CD4-positive, alpha-beta T cell treated with Interleukin-12 subunit alpha and Interleukin-12 subunit beta, for 1 hour (primary cell): ENCODE results near the gene ADORA1.

Experiments used
- DNase-seq: peaks from one replicate; pipeline ENCODE4 v3.0.0-alpha.2; 2020

Gene ADORA1

DNA sequence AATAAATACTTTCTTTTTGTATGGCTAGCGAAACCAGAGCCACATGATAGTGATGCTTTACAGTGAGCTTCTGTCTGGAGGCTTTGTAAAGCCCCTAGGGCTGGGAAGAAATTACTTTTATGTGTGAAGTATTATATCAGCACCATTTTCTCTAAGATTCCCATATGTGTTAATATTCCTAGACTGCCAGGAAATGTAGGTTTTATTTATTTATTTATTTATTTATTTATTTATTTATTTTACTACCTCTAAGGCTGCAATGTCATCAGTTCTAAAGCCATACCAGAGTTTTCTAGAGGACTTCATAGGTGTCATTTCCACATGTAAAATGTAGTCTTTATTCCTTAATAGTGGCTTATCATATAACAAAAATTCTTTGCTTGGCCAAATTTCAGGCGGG is 63.4 kb downstream of the ADORA1 start:
- DNase-seq, result no peak

DNA sequence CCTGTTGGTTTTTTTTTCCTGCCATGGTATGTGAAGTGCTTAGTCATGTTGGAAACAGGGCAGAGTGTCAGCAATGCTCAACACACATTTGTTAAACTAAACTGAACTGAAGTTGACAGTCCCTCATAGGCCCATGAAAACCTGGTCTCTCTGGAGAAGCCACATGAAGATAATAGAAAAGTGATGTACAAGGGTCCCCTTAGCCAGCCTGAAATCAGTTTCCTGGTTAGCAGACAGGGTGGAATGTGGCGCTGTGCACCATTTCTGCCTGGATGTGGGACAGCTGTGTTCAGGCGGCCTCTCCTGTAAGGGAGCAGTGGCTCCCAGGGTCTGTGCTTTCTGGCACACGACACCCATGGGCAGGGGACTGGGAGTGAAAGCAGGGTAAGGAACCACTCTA is 68.8 kb downstream of the ADORA1 start:
- no peak for DNase-seq

DNA sequence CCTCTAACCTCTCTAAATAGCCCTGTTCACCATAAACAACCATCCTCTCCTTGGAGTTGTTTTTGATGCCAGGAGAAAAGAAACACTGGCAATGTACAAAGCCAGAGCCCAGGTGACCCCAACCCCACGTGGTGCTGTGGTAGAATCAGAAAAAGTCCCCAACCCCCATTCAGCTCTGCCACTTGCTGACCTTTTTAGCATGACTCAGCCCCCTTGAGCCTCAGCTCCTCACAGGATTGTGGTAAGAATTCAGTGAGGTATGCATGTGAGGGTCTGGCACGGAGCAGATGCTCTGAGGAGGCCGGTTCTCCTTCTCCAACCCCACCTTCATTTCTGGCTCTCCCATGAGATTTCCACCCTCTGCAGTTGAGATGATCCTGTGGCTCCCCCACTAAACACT is 70.1 kb downstream of the ADORA1 start:
- DNase-seq, result no peak

DNA sequence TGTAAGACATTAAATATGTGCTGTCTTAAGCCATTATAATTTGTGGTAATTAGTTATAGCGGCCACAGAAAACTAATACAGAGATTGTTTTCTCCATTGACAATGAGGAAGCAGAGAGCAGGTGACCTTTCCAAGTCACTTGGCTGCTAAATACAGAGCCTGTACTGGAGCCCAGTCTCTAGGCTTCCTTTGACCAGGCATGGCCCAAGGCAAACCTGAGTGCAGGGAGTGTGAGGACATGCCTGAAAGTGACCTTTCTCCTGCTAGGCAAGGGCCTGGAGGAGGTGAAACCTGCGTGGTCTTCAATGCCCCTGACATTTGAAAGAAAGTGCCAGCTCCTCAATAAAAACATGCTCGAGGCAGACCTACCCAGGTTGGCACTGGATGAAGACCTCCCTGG is 71.5 kb downstream of the ADORA1 start:
- DNase-seq, result no peak

DNA sequence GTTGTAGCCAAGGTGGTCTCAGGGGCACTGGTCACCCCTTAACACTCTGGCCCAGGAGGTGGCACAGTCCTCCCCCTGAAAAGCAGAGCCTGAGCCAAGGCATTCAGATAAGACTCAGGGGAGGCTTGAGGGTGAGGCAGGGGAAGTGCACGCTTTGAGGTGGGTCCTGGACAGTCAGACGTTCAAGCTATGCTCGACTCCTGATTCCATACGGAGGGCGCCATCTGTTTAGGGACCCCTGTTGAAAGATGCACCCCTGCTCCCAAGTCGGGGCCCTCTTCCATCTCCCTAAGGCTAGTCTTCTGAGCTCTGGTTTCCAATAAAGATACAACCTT is 71.9 kb downstream of the ADORA1 start:
- DNase-seq, result no peak

DNA sequence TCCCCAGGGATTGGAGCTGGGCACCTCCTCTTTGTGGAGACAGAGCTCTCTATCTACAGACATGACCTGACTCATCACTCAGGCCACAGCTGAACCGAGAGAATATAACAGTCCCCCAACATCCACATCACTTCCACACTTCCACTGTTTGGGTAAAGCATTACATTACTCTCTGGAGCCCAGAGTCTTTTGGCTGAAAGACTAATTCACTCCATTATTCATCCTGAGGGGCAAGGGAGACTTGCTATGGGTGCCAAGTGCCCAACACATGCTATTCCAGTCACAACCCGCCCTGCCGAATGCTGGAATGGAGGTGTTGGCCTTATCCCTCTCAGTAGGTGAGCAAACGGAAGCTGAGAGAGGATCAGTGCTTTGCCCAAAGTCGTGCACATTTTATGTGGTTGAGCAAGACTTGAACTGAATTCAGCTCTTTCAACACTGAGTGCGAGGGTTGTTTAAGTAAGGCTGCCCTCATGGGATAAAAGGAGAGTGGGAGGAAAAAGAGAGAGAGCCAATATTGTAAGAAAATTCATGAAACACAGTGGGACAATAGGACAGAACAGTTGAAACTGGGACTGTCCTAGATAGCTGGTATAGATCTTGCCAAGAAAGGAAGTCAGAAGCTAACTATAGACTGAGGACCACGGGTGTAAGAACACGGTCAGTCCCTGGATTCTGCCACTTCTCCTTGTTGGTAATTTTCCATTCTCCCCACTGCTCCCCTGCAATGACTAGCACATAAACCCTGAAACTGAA is 72.5 kb downstream of the ADORA1 start:
- no peak for DNase-seq

DNA sequence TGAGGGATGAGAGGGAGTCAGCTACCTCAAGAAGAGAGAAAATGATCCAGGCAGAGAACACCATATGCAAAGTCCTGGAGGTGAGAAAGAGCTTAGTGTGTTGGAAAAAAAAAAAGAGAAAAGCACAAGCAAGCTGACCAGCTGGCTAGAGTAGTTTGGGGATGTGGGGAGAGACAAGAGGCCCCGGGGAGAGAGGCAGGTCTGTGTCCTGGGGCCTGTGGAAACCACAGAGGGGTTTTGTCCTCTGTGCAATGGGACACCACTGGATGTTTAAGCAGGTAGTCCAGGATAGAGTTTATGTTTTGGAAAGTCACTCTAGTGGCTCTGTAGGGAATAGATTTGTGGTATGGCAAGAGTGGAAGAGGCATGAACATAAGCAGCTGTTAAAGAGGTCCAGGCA is 73.4 kb downstream of the ADORA1 start:
- DNase-seq, result no peak

DNA sequence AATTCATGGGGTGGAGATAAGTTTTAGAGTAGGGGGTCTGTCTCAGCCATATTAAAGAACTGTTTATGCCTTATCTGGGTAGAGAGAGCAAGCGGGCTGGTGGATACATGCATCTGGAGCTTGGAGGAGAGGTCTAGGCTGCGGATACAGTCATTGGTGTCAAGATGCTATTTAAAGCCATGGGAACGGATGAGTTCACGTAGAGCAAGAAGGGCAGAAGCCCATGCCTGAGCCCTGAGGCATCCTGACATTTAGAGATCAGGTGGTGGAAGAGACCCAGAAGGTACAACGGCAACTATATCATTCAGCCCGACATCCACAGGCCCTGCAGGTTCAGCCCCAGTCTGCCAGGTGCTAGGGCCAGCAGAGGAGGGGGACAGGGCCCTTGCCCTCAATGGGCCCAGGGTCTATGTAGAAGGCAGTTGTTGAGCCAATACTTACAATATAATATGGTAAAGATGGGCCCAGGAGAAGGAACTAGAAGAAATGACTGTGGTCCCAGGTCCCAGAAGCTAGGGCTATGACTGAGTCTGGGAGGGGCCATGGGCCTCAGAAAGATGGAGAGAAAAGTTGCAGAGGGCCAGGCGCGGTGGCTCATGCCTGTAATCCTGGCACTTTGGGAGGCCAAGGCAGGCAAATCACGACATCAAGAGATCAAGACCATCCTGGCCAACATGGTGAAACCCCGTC is 74.1 kb downstream of the ADORA1 start:
- DNase-seq, result no peak

DNA sequence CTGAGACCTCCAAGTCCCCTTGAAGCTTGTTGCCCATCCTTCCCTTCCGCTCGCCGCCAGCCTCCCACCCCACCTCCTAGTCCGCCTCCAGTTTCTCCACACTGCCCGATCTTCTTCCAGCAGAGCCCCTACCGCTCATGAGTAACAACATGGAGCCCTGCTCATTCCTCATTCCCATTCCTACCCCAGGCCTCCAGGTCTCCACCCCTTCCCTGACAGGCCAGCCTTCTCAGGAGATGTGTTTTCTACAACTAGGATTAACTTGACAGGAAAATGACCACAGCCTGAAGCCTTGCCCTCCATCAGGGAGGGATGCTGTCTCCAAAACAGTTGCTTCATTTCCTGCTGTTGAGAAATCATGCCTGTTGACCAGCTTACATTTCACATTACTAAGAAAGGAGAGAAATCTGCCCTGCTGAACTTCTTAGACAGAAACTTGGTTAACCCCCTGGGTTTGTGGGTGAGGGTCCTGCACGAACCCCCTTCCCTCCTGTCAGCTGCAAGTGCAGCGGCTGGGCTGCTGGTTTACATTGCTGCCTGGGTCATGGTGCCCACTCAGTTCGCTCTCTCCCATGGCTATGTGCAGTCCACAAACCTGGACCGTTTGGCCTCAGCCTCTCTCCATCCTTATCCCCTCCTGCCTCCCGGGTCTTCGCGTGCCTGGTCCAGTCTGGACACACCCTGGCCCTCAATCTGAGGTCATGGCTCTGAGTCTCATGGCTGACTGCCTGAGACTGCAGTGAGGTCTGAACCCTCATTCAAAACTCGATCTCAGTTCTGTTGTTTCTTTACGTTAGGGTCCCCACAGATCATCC is 75.1 kb downstream of the ADORA1 start:
- no peak for DNase-seq

DNA sequence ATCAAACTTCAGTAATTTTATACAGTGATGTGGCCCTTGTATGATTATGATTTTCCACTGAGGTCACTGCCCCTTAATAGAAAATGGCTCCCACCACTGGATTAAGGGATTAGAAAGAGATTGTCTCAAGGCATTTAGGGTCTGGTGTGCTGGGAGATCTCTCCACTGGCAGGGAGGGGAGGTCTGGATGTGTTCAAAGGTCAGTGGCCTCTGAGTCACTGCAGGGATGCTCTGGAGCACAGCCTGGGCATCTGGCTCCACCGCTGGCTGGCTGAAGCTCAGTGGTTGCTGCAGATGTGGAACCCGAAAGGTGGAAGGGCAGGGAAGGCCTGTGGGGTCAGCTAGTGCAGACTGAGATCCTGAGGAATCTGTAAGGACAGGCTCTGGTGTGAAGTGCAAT is 77.2 kb downstream of the ADORA1 start:
- no peak for DNase-seq

DNA sequence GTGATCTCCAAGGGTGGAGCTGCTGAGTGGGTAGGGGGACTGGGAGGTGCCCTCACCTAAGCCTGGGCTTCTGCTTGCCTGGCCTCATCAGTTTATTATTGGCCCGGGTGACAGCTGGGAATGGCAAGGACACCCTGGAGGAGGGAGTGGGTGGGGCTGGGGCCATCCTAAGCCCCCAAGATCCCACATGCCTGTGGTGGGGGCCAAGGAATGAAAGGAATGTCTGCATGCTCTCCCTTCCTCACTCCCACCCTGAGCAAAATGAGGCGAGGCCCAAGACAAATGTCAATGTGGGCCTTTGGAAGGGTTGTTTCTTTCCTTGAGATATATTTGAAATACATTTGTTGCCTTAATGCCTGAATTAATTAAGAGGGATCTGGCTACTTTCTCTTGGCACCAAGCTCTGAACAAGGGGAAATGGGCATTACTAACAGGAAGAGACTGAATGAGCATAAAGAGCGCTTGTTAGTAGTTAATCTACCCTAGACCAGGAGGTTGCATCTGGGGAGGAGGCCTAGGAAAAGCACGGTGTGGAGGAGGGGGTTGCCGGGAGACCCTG is 78.7 kb downstream of the ADORA1 start:
- no peak for DNase-seq

DNA sequence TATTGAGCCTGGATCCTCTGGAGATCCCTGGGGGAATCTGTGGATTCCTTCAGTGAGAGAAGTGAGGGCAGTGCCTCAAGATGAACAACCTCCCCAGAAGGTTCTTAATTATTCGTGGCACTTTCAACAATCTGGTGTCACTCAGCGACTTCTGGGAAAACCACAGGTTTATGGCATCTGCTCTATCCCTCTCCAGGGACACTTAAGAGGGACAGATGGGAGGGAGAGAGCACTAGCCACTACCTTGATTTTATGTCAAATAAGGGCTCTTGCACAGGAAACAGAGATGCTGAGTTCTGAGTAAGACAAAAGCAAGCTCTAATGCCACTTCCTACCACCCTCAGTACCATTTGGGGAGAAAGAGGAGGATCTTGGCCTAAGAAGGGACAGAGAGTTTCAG is 80.2 kb downstream of the ADORA1 start:
- no peak for DNase-seq

DNA sequence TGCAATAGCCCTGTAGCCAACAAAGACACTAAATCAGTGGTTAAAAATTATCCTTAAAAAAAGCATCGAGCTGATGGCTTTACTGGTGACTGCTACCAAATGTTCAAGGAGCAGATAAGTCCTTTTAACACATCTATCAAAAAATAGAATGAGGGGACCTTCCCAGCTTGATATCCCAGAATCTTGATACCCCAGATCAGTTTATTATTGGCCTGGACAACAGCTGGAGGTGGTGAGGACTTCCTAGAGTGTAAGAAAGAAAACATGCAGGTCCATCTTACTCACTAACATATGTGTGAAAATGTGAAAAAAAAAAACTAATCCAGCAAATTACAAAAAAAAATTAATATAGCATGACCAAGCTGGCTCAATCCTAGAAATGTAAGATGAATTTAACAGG is 80.7 kb downstream of the ADORA1 start:
- DNase-seq, result no peak

DNA sequence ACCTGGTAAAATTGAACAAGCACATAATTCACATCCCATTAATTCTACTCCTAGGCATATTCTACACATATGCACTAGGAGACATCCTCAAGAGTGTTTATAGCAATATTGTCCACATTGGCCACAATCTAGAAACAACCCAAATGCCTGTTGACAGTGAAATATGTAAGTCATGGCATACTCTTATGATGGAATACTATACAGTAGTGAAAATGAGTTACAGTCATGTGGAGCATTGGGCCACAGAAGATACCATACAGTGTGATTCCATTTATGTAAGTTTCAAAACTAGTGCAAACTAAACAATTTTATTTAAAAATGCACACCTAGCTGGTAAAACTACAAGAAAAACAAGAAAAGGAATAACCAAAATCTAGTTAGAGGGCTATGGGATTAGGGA is 82.8 kb downstream of the ADORA1 start:
- DNase-seq, result no peak

DNA sequence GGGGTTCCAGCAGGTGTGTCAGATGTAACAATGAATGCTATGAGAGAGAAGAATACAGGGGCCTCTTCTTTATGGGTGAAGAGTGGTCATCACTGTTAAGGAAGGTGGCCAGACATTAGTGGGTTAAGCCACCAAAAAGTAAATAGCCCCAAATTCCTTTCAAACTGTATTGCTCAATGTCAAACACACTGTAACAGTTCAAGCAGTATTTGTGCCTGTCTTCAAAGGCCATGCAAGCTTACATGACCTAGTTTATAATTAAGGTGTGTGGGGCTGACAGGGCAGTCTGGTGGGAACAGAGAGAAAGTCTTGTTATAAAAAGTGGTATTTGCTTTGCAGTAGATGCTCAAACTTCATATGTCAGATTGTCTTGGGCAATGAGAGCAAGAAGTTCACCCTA is 83.5 kb downstream of the ADORA1 start:
- no peak for DNase-seq

DNA sequence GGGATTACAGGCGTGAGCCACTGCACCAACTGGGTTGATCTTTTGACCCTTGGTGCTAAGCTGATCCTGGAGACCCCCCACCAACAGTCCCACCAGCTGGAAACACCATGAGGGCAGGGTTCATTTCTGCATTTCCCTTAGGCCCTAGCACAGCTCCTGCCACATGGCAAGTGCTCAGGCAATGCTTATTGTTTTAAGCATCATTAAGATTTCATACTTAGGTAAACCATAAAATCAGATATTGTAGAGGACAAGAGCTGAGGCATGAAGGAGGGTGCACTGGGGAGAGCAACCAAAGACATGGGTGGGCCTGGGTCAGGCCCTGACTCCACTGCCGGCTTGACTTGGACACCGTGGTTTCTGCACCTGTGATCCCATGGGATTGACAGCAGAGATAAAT is 84.3 kb downstream of the ADORA1 start:
- DNase-seq, result no peak

DNA sequence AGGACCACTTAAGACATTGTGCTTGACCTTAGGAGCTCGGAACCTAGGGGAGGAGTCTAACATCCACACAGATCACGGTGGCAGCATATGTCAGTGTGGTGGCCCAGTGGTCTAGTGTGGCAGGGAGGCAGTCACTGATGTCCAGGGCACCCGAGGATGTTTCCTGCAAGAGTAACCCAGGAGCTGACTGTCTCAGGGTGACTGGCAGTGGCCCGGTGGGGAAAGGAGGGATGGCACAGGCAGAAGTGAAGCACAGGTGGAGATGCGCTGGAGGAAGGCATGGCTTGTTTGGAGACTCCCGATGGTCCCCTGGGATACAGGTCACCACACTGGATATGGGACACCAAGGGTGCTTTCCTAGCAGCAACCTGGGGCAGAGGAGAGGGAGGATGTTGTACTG is 85.6 kb downstream of the ADORA1 start:
- no peak for DNase-seq

DNA sequence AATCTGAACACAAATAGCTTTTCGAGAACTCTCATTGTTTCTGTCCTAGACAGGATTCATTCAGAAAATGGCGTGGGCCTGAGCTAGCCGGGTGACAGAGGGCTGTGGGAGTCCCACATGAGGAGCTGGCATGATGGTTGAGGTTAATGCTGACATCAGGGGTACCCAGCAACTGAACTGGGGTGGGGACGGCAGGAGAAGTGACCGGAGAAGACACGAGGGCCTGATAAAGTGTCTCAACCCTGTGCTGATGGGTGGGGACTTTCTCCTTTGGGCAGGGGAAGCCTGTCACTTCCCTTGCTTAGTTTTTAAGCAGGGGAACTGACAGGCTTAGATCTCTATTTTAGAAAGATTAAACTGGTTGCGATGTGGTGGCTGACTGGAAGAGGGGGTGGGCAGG is 87.3 kb downstream of the ADORA1 start:
- DNase-seq, result no peak

DNA sequence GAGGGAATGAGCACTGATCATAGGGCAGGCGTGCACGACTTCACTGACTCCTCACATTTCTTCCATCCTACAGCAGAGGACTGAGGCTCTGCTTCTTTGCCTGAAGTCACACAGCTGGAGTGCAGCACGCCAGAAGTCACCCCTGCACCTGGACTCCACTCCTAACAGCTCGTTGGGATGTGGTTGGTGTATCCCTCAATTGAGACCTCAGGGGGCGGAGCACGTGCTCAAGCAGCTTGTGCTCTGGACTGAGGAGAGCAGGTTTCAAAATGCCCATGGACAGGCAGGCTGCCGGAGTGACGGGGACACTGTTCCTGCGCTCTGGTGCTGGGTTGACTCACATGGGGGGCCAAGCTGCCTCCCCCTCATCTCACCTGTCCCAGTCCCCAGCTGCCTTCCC is 88.0 kb downstream of the ADORA1 start:
- no peak for DNase-seq

DNA sequence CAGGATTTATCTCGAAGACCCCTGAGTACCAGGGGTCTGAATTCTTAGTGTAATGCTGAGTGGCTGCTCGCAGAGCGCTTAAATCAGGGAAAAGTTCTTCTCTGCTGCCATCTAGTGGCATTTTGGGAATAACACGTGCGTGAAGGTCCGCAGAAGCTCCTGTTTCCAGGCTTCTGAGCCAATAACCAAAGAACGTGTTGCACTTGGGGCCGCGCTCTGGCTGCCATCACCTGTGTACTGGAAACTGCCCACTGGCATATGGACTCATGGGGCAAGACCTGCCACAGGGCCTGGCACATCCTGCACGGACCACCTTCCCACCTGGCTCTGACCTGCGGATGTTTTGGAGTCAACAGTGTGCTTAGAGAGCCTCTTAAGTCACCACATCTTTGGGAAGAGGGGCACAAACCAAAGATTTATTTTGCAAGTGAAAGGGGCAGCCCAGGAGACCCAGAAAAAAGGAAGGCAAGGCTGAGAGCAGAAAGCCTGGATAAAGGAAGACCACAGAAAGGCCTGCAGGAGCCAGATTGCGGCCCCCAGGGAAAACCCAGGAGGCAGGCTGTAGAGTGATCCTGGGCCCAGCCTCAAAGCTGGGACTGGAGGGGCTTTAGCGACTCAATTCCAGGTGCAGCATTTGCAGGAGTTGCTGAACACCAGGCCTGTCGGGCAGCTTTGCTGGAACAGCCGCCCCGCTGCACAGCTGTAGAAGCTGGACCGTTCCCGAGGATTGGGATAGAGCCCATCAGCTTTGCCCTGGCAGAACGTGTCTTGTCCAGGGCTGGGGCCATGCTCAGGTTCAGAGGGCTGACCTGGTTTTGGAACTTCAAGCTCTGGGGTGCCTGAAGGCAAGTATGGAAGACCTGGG is 89.0 kb downstream of the ADORA1 start:
- DNase-seq, result peak; percentile 63
